Measurements from ENCODE around the gene JUP. TPM values are rescaled to one million over a fixed set of nuclear protein-coding genes. Genes with fewer than 3 reads are reported as not detected.

JUP gene
- total and polyA plus RNA-seq, 2 of the 13 experiments (the other 11 are each of a cell fraction or from before 2014, with no cell fraction given) = 12.1 to 20.6 TPM

- ChIA-PET POLR2A (interaction anchor here (0.9 to 7.9 kb wide), 3 partner anchors 14 to 22 kb away, joined by 3 to 86 read pairs (median 6); partner anchors contain the start of gene JUP), CTCF (ENCODE audit: low intra/inter-chr PET ratio, low total read pairs) (interaction anchor here (3.8 kb wide), 1 partner anchor 60 kb away, joined by 97 read pairs; no protein-coding TSS in a partner anchor)
- TF ChIP-seq, protein P1, sequence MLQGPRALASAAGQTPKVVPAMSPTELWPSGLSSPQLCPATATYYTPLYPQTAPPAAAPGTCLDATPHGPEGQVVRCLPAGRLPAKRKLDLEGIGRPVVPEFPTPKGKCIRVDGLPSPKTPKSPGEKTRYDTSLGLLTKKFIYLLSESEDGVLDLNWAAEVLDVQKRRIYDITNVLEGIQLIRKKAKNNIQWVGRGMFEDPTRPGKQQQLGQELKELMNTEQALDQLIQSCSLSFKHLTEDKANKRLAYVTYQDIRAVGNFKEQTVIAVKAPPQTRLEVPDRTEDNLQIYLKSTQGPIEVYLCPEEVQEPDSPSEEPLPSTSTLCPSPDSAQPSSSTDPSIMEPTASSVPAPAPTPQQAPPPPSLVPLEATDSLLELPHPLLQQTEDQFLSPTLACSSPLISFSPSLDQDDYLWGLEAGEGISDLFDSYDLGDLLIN (CRISPR knock-in tag; IDR thresholded peaks at IDR 0.05; ENCODE audit: borderline replicate concordance) = no peak
- TF ChIP-seq, protein P2, sequence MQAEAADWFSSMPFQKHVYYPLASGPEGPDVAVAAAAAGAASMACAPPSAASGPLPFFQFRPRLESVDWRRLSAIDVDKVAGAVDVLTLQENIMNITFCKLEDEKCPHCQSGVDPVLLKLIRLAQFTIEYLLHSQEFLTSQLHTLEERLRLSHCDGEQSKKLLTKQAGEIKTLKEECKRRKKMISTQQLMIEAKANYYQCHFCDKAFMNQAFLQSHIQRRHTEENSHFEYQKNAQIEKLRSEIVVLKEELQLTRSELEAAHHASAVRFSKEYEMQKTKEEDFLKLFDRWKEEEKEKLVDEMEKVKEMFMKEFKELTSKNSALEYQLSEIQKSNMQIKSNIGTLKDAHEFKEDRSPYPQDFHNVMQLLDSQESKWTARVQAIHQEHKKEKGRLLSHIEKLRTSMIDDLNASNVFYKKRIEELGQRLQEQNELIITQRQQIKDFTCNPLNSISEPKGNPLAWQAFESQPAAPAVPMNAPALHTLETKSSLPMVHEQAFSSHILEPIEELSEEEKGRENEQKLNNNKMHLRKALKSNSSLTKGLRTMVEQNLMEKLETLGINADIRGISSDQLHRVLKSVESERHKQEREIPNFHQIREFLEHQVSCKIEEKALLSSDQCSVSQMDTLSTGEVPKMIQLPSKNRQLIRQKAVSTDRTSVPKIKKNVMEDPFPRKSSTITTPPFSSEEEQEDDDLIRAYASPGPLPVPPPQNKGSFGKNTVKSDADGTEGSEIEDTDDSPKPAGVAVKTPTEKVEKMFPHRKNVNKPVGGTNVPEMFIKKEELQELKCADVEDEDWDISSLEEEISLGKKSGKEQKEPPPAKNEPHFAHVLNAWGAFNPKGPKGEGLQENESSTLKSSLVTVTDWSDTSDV (CRISPR knock-in tag; IDR thresholded peaks at IDR 0.05) = 0 out of 2 replicates have a peak, but pooled peaks have one; percentile 7
- Histone ChIP-seq H3K9ac (ENCODE audit: insufficient read depth, low read depth, low read length) (no peak overlapping the region), H3K9me3 (ENCODE audit: low read length) (no peaks in the 10 kb centered on the region), H3K4me1 (ENCODE audit: insufficient read depth, low read length) (peaks cover 52% of the 10 kb centered on the region), H3K4me2 (ENCODE audit: low read depth, low read length) (no peak overlapping the region), H3K36me3 (replicated peaks in 1 of 2; ENCODE audit: control insufficient read depth in 1 of 2, insufficient read depth in 2 of 2, low read length in 2 of 2) (peaks cover 0 to 6% of the 10 kb centered on the region in 2 experiments; a peak in 1 of 5 replicates), H3K27ac (ENCODE audit: extremely low read length, insufficient read depth, low read length) (no peak overlapping the region), H4K20me1 (ENCODE audit: insufficient read depth, low read length) (no peaks in the 10 kb centered on the region), H3K79me2 (ENCODE audit: insufficient read depth, low read length) (no peaks in the 10 kb centered on the region), H2AFZ (ENCODE audit: low read length) (no peak overlapping the region), H3K4me3 (replicated peaks in 1 of 3; ENCODE audit: insufficient read depth in 1 of 3, low read depth in 2 of 3, low read length in 3 of 3) (no peak overlapping the region), H3K27me3 (ENCODE audit: control insufficient read depth in 1 of 2, insufficient read depth in 2 of 2, low read length in 2 of 2) (no peaks in the 10 kb centered on the region)
- in situ Hi-C loops (cut with HindIII; ENCODE audit: extremely low pct_ligation_motif_present, low pct_unique_long_range_greater_than_20kb) (no loop called here), intact Hi-C loops (cut with micrococcal nuclease; ENCODE audit: unreplicated experiment) (no loop called here)
- FAIRE-seq = no peak
- no peak for ATAC-seq
- WGBS (ENCODE audit: low lambda C conversion rate) = 58% methylated on average over 8 of the region's 8 CpGs
- BruUV-seq (replicated peaks) = no TSS peak
- DNase-seq (ENCODE audit: low spot score) = no peak
These were observed 12.9 kb upstream of the JUP start for GRCh38 chr17:41799366-41799765.

DNA sequence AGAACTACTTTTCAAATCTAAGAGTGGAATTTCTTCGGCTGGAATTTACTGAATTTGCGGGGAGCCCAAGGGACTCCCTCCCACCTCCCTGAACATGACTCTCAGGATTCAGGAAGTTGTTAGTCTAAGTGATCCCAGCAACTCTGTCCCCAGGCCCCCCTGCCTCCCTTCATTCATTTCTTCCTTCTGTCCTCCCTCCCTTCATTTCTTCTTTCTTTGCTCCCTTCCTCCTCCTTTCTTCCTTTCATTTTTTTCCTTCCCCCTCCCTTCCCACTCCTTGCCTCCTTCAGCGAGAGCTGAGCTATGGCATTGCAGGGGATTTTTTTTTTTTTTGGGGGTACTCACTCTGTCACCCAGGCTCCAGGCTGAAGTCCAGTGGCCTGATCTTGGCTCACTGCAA lies 10.9 kb upstream of the JUP start:
- intact Hi-C loops (cut with micrococcal nuclease; ENCODE audit: unreplicated experiment) = no loop called here
- POLR2A ChIA-PET = interaction anchor here (2.9 to 7.9 kb wide), 2 partner anchors 12 to 20 kb away, joined by 19 to 86 read pairs; partner anchors contain the start of gene JUP
- FAIRE-seq (no peak), DNase-seq (ENCODE audit: low spot score) (no peak), ATAC-seq (no peak)
- CTCF ChIA-PET (ENCODE audit: low intra/inter-chr PET ratio, low total read pairs) = interaction anchor here (1.5 kb wide), 1 partner anchor 59 kb away, joined by 4 read pairs; no protein-coding TSS in a partner anchor
- Histone ChIP-seq H3K27me3 (ENCODE audit: control insufficient read depth in 1 of 2, insufficient read depth in 2 of 2, low read length in 2 of 2) (no peaks in the 10 kb centered on the region), H4K20me1 (ENCODE audit: insufficient read depth, low read length) (no peaks in the 10 kb centered on the region), H3K36me3 (replicated peaks in 1 of 2; ENCODE audit: control insufficient read depth in 1 of 2, insufficient read depth in 2 of 2, low read length in 2 of 2) (0 out of 5 replicates have a peak, but pooled peaks cover 0 to 4% of the 10 kb centered on the region in 2 experiments), H3K9ac (ENCODE audit: insufficient read depth, low read depth, low read length) (no peak overlapping the region), H3K9me3 (ENCODE audit: low read length) (no peaks in the 10 kb centered on the region), H3K4me3 (replicated peaks in 1 of 3; ENCODE audit: insufficient read depth in 1 of 3, low read depth in 2 of 3, low read length in 3 of 3) (no peak overlapping the region), H3K4me1 (ENCODE audit: insufficient read depth, low read length) (peaks cover 72% of the 10 kb centered on the region), H3K27ac (ENCODE audit: extremely low read length, insufficient read depth, low read length) (no peak overlapping the region), H2AFZ (ENCODE audit: low read length) (no peak overlapping the region), H3K79me2 (ENCODE audit: insufficient read depth, low read length) (no peaks in the 10 kb centered on the region), H3K4me2 (ENCODE audit: low read depth, low read length) (no peak overlapping the region)
- no TSS peak for BruUV-seq (replicated peaks)
- in situ Hi-C loops (cut with HindIII; ENCODE audit: extremely low pct_ligation_motif_present, low pct_unique_long_range_greater_than_20kb) = no loop called here
- WGBS (ENCODE audit: low lambda C conversion rate) = 86% methylated on average over 3 of the region's 3 CpGs
- TF ChIP-seq, protein P3, sequence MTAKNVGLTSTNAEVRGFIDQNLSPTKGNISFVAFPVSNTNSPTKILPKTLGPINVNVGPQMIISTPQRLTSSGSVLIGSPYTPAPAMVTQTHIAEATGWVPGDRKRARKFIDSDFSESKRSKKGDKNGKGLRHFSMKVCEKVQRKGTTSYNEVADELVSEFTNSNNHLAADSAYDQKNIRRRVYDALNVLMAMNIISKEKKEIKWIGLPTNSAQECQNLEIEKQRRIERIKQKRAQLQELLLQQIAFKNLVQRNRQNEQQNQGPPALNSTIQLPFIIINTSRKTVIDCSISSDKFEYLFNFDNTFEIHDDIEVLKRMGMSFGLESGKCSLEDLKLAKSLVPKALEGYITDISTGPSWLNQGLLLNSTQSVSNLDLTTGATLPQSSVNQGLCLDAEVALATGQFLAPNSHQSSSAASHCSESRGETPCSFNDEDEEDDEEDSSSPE (CRISPR knock-in tag; IDR thresholded peaks at IDR 0.05) = no peak
- no peak for TF ChIP-seq AGO1 (IDR thresholded peaks at IDR 0.05; ENCODE audit: low read depth, low read length, poor library complexity, severe bottlenecking)
- TF ChIP-seq ZNF589 (CRISPR knock-in tag; conservative IDR thresholded peaks at IDR 0.05) = no peak
- TF ChIP-seq ELK4 (CRISPR knock-in tag; IDR thresholded peaks at IDR 0.05; ENCODE audit: borderline replicate concordance) = no peak
- TF ChIP-seq ZNF83 (CRISPR knock-in tag; IDR thresholded peaks at IDR 0.05; ENCODE audit: borderline replicate concordance) = no peak
- no peak for TF ChIP-seq GLI4 (CRISPR knock-in tag; IDR thresholded peaks at IDR 0.05; ENCODE audit: borderline replicate concordance)
- TF ChIP-seq NONO (IDR thresholded peaks at IDR 0.05) = no peak
- no peak for TF ChIP-seq NONO (CRISPR knock-in tag; conservative IDR thresholded peaks at IDR 0.05)
- no peak for TF ChIP-seq HNRNPH1 (optimal IDR thresholded peaks at IDR 0.05; ENCODE audit: low read depth, low read length)
